WTC11 (cell line): ENCODE data around the gene UNC93A. TPM values are rescaled to one million over a fixed set of nuclear protein-coding genes. Genes with fewer than 3 reads are reported as not detected.
"Not testable (repeated sequence)": the region's sequence is repeated elsewhere in the genome, so short reads cannot be mapped to it uniquely, and the experiment has no call there.

ENCODE experiments used
- ATAC-seq: fragments of 200-7000 bp; cut with Tn5 transposase; 2 replicates; pipeline ENCODE4 v1.10.0; 2021; ENCODE audit warnings: mild to moderate bottlenecking, moderate library complexity
- CTCF ChIA-PET: fragments of 300-600 bp; sonication (Branson Sonifier 250); formaldehyde crosslinking; loops from one replicate; lab custom pipeline; 2021; ENCODE audit warnings: antibody characterized with exemption; lab: Charles Lee
- POLR2A ChIA-PET: fragments of 350-600 bp; sonication (Branson Sonifier 250); formaldehyde crosslinking; loops from one replicate; lab custom pipeline; 2021; ENCODE audit warnings: antibody characterized with exemption; lab: Charles Lee
- DNase-seq: peaks from one replicate; pipeline ENCODE4 v3.0.0; 2021; ENCODE audit warnings: low spot score
- H3K27ac Mint-ChIP-seq: 2 replicates; pipeline ENCODE4 v1.8.0; 2021; ENCODE audit warnings: mixed read lengths
- H3K27me3 Mint-ChIP-seq: 2 replicates; pipeline ENCODE4 v1.8.0; 2021; ENCODE audit warnings: low read depth, mild to moderate bottlenecking, moderate library complexity, mixed read lengths
- H3K36me3 Mint-ChIP-seq: 2 replicates; pipeline ENCODE4 v1.8.0; 2021; ENCODE audit warnings: mixed read lengths
- H3K4me1 Mint-ChIP-seq: 2 replicates; pipeline ENCODE4 v1.8.0; 2022; ENCODE audit warnings: mixed read lengths
- H3K4me3 Mint-ChIP-seq: 2 replicates; pipeline ENCODE4 v1.8.0; 2021; ENCODE audit warnings: mild to moderate bottlenecking, moderate library complexity, mixed read lengths
- H3K9me3 Mint-ChIP-seq: 2 replicates; pipeline ENCODE4 v1.8.0; 2021; ENCODE audit warnings: mixed read lengths
- AR ChIP-seq: fragments of 250-450 bp; sonication (Bioruptor Pico); IDR thresholded peaks from 2 replicates; pipeline ENCODE4 v1.9.0; 2021; ENCODE audit warnings: mild to moderate bottlenecking
- ATF6 ChIP-seq: sonication (generic); formaldehyde crosslinking; IDR thresholded peaks from 2 replicates; pipeline ENCODE4 v1.8.1; 2023; ENCODE audit warnings: mild to moderate bottlenecking, missing genetic modification reagents
- CDX4 ChIP-seq: fragments of 250-450 bp; sonication (Bioruptor Pico); IDR thresholded peaks from 2 replicates; pipeline ENCODE4 v1.9.0; 2021; ENCODE audit warnings: moderate library complexity, mild to moderate bottlenecking, inconsistent platforms, borderline replicate concordance
- CTCF ChIP-seq: fragments of 200-600 bp; IDR thresholded peaks from 2 replicates; pipeline ENCODE4 v1.8.0; 2022; ENCODE audit warnings: antibody characterized with exemption
- GTF2I ChIP-seq: fragments of 250-450 bp; sonication (Bioruptor Pico); conservative IDR thresholded peaks from 2 replicates; pipeline ENCODE4 v1.4.0; 2021; ENCODE audit warnings: mild to moderate bottlenecking
- NFATC4 ChIP-seq: fragments of 250-450 bp; sonication (Bioruptor Pico); IDR thresholded peaks from 2 replicates; pipeline ENCODE4 v1.9.0; 2021; ENCODE audit warnings: mild to moderate bottlenecking
- NR3C1 ChIP-seq: sonication (generic); formaldehyde crosslinking; conservative IDR thresholded peaks from 2 replicates; pipeline ENCODE4 v1.8.1; 2023; ENCODE audit warnings: low read depth, mild to moderate bottlenecking, missing genetic modification reagents
- RORB ChIP-seq: fragments of 250-450 bp; sonication (Bioruptor Pico); IDR thresholded peaks from 2 replicates; pipeline ENCODE4 v1.9.0; 2021; ENCODE audit warnings: mild to moderate bottlenecking
- TCF7 ChIP-seq: sonication (generic); formaldehyde crosslinking; IDR thresholded peaks from 2 replicates; pipeline ENCODE4 v1.8.0; 2022; ENCODE audit warnings: mild to moderate bottlenecking, low read depth, missing genetic modification reagents, moderate library complexity
- TEAD1 ChIP-seq: sonication (generic); formaldehyde crosslinking; IDR thresholded peaks from 2 replicates; pipeline ENCODE4 v1.8.0; 2022; ENCODE audit warnings: mild to moderate bottlenecking, missing genetic modification reagents
- TEAD4 ChIP-seq: sonication (generic); formaldehyde crosslinking; IDR thresholded peaks from 2 replicates; pipeline ENCODE4 v1.8.0; 2022; ENCODE audit warnings: mild to moderate bottlenecking, missing genetic modification reagents
- USF2 ChIP-seq: sonication (generic); formaldehyde crosslinking; IDR thresholded peaks from 2 replicates; pipeline ENCODE4 v1.8.1; 2023; ENCODE audit warnings: mild to moderate bottlenecking, missing genetic modification reagents, moderate library complexity
- ZBTB21 ChIP-seq: sonication (generic); formaldehyde crosslinking; IDR thresholded peaks from 2 replicates; pipeline ENCODE4 v1.8.1; 2023; ENCODE audit warnings: mild to moderate bottlenecking, missing genetic modification reagents, borderline replicate concordance
- ZNF416 ChIP-seq: fragments of 250-450 bp; sonication (Bioruptor Pico); IDR thresholded peaks from 2 replicates; pipeline ENCODE4 v1.9.0; 2021; ENCODE audit warnings: mild to moderate bottlenecking, inconsistent platforms
- ZNF425 ChIP-seq: fragments of 250-450 bp; sonication (Bioruptor Pico); conservative IDR thresholded peaks from 2 replicates; pipeline ENCODE4 v1.9.0; 2021; ENCODE audit warnings: mild to moderate bottlenecking
- total RNA-seq: library from RNA; stranded (reverse); gene quantifications from 3 replicates; pipeline ENCODE4 v1.2.3, GENCODE V29; 2021

UNC93A gene
- total RNA-seq, 1 experiment from 2014 or later: 0.70 TPM

- ChIA-PET CTCF (interaction anchor here (0.9 to 2.2 kb wide), 5 partner anchors 12 to 95 kb away, joined by 3 to 9 read pairs (median 3); no protein-coding TSS in a partner anchor), POLR2A (no interaction called here)
- no peak overlapping the region for H3K4me3 Mint-ChIP-seq
- no peak overlapping the region for H3K27ac Mint-ChIP-seq
- peaks cover 83% of the 10 kb centered on the region for H3K36me3 Mint-ChIP-seq
- H3K9me3 Mint-ChIP-seq: peaks cover 77% of the 10 kb centered on the region
- DNase-seq (no peak), ATAC-seq (peak; percentile 44; the same call in 1 of the 2 replicates)
- TF ChIP-seq ATF6 (CRISPR knock-in tag) (no peak), RORB (CRISPR knock-in tag) (no peak), CTCF (peak; percentile 31; the same call in 1 of the 2 replicates)
- TF ChIP-seq, all 79 proteins: peak for 1
- H3K27me3 Mint-ChIP-seq: peaks cover 14% of the 10 kb centered on the region
- H3K4me1 Mint-ChIP-seq: no peaks in the 10 kb centered on the region
Measured at GRCh38 chr6:167255918-167256553, 35.1 kb upstream of the UNC93A start.

GRCh38 chr6:167258646-167259045 lies 32.5 kb upstream of the UNC93A start:
- POLR2A ChIA-PET: no interaction called here
- ATAC-seq (no peak), DNase-seq (no peak)
- H3K27me3 Mint-ChIP-seq: peaks cover 18% of the 10 kb centered on the region
- peaks cover 90% of the 10 kb centered on the region for H3K9me3 Mint-ChIP-seq
- no peaks in the 10 kb centered on the region for H3K4me1 Mint-ChIP-seq
- no peak overlapping the region for H3K27ac Mint-ChIP-seq
- CTCF ChIA-PET: interaction anchor here (1.1 to 1.7 kb wide), 3 partner anchors 10 to 93 kb away, joined by 3 to 6 read pairs (median 4); no protein-coding TSS in a partner anchor
- peaks cover 89% of the 10 kb centered on the region for H3K36me3 Mint-ChIP-seq
- TF ChIP-seq CDX4 (CRISPR knock-in tag) (no peak), TCF7 (CRISPR knock-in tag) (no peak), NR3C1 (CRISPR knock-in tag) (no peak), ZNF416 (CRISPR knock-in tag) (no peak), TEAD4 (CRISPR knock-in tag) (no peak), TEAD1 (CRISPR knock-in tag) (no peak)
- H3K4me3 Mint-ChIP-seq: no peak overlapping the region

- ATAC-seq, DNase-seq, CTCF ChIA-PET, POLR2A ChIA-PET, H3K27ac Mint-ChIP-seq, H3K4me3 Mint-ChIP-seq: not testable (repeated sequence)
- H3K36me3 Mint-ChIP-seq: peaks cover 26% of the 10 kb centered on the region
- H3K27me3 Mint-ChIP-seq: peaks cover 23% of the 10 kb centered on the region
- H3K9me3 Mint-ChIP-seq: peaks cover 28% of the 10 kb centered on the region
- H3K4me1 Mint-ChIP-seq: peaks cover 33% of the 10 kb centered on the region
Measured at GRCh38 chr6:167266057-167266829, 24.9 kb upstream of the UNC93A start.

GRCh38 chr6:167266830-167267555 lies 24.1 kb upstream of the UNC93A start:
- POLR2A ChIA-PET: no interaction called here
- CTCF ChIA-PET: no interaction called here
- H3K36me3 Mint-ChIP-seq: peaks cover 20% of the 10 kb centered on the region
- H3K4me1 Mint-ChIP-seq: peaks cover 37% of the 10 kb centered on the region
- H3K9me3 Mint-ChIP-seq: peaks cover 21% of the 10 kb centered on the region
- no peak overlapping the region for H3K4me3 Mint-ChIP-seq
- H3K27ac Mint-ChIP-seq: no peak overlapping the region
- DNase-seq: no peak
- ATAC-seq: no peak
- peaks cover 23% of the 10 kb centered on the region for H3K27me3 Mint-ChIP-seq
- TF ChIP-seq NFATC4 (no peak), USF2 (CRISPR knock-in tag) (no peak), ZNF425 (CRISPR knock-in tag) (no peak), GTF2I (CRISPR knock-in tag) (no peak), AR (CRISPR knock-in tag) (no peak), ZBTB21 (no peak)
